LNCAP (cell line): Measurements from ENCODE around the gene RALBP1.

ENCODE experiments used
- TF ChIP-seq, protein P1 (sequence below): fragments of 450-650 bp; IDR thresholded peaks from 2 replicates; pipeline ENCODE4 v1.5.1; 2017; ENCODE audit warnings: mild to moderate bottlenecking

RALBP1 gene

DNA sequence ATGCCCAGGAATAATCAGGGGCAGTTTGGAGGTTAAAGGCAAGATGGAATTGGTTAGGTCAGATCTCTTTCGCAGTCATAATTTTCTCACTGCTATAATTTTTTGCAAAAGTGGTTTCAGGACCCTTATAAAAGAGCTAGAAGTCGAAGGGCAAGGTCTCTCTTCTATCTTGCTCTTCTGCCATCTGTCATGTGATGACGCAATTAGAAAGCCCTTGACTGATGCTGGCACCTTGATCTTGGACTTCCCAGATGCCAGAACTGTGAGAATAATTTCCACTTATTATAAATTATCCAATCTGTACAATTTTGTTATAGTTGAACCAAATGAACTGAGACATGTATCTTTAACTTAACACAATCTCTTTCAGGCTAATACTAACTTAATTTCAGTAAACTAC lies 6.3 kb upstream of the RALBP1 start:
- TF ChIP-seq, protein P1, sequence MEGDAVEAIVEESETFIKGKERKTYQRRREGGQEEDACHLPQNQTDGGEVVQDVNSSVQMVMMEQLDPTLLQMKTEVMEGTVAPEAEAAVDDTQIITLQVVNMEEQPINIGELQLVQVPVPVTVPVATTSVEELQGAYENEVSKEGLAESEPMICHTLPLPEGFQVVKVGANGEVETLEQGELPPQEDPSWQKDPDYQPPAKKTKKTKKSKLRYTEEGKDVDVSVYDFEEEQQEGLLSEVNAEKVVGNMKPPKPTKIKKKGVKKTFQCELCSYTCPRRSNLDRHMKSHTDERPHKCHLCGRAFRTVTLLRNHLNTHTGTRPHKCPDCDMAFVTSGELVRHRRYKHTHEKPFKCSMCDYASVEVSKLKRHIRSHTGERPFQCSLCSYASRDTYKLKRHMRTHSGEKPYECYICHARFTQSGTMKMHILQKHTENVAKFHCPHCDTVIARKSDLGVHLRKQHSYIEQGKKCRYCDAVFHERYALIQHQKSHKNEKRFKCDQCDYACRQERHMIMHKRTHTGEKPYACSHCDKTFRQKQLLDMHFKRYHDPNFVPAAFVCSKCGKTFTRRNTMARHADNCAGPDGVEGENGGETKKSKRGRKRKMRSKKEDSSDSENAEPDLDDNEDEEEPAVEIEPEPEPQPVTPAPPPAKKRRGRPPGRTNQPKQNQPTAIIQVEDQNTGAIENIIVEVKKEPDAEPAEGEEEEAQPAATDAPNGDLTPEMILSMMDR, result no peak

DNA sequence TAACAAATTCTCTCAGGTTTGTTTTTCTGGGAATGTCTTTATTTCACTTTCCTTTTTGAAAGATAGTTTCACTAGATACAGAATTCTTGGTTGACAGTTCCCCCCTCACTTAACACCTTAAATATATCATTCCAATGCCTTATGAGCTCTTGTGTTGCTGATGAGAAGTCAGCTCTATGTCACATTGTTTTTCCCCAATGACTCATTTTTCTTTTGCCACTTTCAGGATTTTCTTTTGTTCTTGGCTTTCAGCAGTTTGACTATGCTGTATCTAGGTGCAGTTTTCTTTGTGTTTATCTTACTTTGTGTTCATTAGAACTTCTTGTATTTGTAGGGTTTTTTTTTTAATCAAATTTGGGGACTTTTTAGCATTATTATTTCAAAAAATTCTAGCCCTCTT lies 5.6 kb upstream of the RALBP1 start:
- TF ChIP-seq, protein P1, result no peak

DNA sequence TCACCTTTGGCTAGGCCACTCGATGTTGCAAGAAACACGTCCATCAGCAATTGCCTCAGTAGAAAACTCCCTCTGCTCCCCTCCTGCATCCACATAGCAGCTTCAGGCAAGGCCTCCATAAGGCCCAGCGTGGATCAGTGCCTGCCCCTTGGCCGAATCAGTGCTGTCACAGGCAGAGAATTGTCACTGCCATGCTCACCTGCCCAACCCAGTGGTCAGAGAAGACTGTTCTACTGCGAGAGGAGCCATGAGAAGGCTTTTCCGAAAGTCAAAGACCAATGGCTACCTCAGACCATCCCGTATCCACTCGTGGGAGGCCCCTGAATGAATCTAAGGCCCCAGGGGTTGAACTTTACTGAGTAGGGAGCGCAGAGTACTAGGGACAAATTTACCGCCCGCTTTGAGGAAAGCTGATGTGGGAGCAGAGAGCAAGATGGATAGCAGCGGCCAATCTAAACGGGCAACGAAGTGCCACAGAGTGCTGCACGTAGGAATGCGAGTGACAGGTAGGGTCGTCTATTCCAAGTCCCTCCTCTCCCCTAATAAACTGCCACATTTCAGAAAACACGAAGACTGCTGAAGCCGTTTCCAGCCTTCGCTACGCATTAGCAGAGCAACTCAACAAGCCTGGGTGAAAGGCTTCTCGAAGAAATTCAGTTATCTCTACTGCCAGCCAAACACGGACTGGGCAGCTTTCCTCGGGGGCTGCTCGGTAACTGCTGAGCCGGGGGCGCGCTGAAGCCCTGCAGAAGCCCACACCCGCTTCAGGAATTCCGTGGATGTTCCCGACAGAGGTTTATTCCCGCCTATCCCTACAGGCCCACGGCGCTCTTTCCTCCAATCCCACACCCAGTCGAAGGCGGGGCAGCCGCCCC lies 968 bp upstream of the RALBP1 start:
- TF ChIP-seq, protein P1, result no peak

DNA sequence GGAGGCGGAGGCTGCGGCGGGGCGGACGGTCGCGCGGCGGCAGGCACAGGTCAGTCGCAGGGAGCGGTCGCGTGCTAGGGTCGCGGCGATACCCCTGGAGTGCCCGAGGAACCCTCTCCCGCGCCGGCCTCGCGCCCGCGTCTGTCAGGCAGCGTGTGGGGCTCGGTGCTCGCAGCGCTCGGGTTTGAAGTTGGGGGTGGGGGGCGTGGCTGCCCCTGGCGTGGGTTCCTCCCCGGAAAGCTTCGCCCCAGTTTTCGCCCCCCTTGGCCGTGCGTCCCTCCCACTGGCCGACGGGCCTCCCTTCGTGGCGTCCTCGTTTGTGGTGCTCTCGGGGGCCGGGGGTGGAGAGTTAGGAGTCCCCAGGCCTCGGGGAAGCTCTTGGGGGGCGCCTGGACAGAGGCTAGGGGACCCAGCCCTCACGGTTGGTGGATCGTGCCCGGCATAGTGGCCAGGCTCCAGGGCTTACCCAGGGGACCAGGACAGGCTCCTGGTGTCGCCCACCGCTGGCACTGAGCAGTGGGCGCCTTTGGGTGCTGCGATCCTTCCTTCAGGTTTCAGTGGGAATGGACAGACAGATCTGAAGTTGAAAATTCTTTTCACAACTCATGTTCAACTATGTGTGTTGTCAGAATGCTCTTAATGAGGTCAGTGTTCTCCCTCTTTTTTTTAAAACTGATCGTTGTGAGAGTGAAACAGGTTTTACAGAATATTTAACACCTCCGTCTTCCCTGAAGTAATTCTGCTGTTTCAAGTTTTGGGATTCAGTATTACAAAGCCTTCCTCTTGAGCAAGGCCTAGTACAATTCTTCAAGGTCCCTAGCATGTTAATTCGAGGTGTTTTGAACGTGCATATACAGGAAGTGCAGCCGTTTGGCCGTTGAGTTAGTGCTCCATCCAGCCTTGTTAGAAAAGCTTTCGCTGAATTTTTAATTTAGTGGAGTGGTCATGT lies 604 bp downstream of the RALBP1 start:
- TF ChIP-seq, protein P1, result no peak

DNA sequence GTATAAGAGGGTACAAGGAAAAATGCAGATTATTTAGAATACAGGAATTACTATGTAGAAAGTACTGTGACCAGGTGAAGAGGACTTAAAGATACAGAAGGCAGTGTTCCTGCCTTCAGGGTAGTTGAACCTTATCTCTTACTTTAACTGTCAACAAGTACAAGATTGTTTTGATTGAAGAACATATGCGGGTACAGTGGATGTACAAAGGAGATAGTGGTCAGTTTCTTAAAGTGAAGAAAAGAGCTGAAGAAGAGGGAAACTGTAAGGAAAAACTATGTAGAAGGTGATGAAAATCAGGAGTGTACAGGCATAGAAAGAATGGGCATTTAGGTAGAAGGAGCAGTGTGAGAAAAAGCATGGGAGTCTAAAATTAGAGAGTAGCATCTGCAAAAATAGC lies 2.2 kb downstream of the RALBP1 start:
- TF ChIP-seq, protein P1, result no peak

DNA sequence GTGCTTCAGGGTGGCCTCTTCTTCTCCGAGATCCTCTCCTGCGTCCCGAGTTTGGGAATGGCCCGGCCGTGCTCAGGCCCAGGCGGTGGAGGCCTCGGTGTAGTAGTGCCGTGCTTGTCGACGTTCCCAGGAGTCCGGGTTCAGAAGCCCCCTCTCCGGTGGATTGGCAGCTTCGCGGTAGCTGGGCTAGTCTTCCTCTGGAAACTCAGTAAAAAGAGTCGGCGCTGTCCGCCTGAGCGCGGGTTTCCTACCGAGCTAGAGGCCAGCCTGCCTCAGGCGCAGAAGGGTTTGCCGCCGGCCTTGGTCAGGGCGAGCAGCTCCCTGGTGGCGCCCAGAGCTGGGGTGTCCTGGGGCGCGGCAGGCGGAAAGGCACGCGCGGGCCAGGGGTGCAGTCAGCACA lies 3.2 kb downstream of the RALBP1 start:
- TF ChIP-seq, protein P1, result no peak

DNA sequence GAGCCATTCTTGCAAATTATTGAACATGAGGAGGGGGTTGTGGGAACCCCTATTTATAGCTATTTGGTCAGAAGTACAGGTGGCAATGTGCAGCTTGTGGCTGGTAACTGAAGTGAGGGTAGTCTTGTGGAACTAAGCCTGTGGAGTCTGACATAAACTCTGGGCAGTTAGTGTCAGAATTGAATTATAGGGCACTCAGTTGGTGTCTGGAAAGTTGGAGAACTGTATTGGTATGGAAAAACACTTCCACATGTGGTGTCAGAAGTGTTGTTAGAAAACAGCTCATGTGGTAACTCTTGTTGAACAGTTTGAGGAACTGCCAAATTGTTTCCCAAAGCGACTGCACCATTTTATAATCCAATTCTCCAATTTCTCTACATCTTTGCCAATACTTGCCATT lies 7.5 kb downstream of the RALBP1 start:
- TF ChIP-seq, protein P1, result no peak
